H9 (cell line): Measurements from ENCODE around the gene GFRA1. TPM values are rescaled to one million over a fixed set of nuclear protein-coding genes. Genes with fewer than 3 reads are reported as not detected.

Source experiments
- DNase-seq: peaks from one replicate; pipeline ENCODE4 v3.0.0-alpha.2; 2017
- H2AFZ ChIP-seq: one replicate; pipeline ENCODE4 v1.6.1; 2013; ENCODE audit warnings: mild to moderate bottlenecking, low read length, control low read depth, moderate library complexity
- H2AK5ac ChIP-seq: 2 replicates; pipeline ENCODE4 v1.6.1; 2013; ENCODE audit warnings: low read length, control low read depth, mixed read lengths; ENCODE audit not compliant: insufficient read length
- H2BK120ac ChIP-seq: one replicate; pipeline ENCODE4 v1.6.1; 2013; ENCODE audit warnings: low read depth, mild to moderate bottlenecking, low read length, control low read depth, inconsistent platforms; ENCODE audit not compliant: poor library complexity, severe bottlenecking
- H2BK12ac ChIP-seq: 2 replicates; pipeline ENCODE4 v1.6.1; 2013; ENCODE audit warnings: low read length, control low read depth, mixed read lengths, low read depth; ENCODE audit not compliant: insufficient read length
- H2BK15ac ChIP-seq: 2 replicates; pipeline ENCODE4 v1.6.1; 2013; ENCODE audit warnings: low read depth, low read length, control low read depth
- H2BK20ac ChIP-seq: one replicate; pipeline ENCODE4 v1.6.1; 2013; ENCODE audit warnings: low read depth, mild to moderate bottlenecking, low read length, control low read depth, inconsistent platforms; ENCODE audit not compliant: poor library complexity, severe bottlenecking
- H2BK5ac ChIP-seq: 2 replicates; pipeline ENCODE4 v1.6.1; 2013; ENCODE audit warnings: low read length, control low read depth, mixed read lengths; ENCODE audit not compliant: insufficient read length
- H3K14ac ChIP-seq: 2 replicates; pipeline ENCODE4 v1.6.1; 2013; ENCODE audit warnings: low read length, control low read depth; ENCODE audit not compliant: insufficient read depth
- H3K18ac ChIP-seq: 2 replicates; pipeline ENCODE4 v1.6.1; 2013; ENCODE audit warnings: low read depth, mild to moderate bottlenecking, mixed read lengths, low read length, control low read depth; ENCODE audit not compliant: insufficient read length
- H3K23ac ChIP-seq: 2 replicates; pipeline ENCODE4 v1.6.1; 2013; ENCODE audit warnings: low read length, control low read depth, mixed read lengths, low read depth; ENCODE audit not compliant: insufficient read length
- H3K23me2 ChIP-seq: 2 replicates; pipeline ENCODE4 v1.6.1; 2013; ENCODE audit warnings: low read depth, mild to moderate bottlenecking, mixed read lengths, low read length, control low read depth; ENCODE audit not compliant: insufficient read length, poor library complexity, severe bottlenecking
- H3K27ac ChIP-seq: 2 replicates; pipeline ENCODE4 v1.5.1; 2013; ENCODE audit warnings: low read length, control low read depth, mixed read lengths, low read depth; ENCODE audit not compliant: insufficient read length
- H3K27me3 ChIP-seq: 2 replicates; pipeline ENCODE4 v1.6.1; 2013; ENCODE audit warnings: low read length, control low read depth, inconsistent platforms; ENCODE audit not compliant: insufficient read depth
- H3K4ac ChIP-seq: 2 replicates; pipeline ENCODE4 v1.6.1; 2013; ENCODE audit warnings: low read depth, mild to moderate bottlenecking, control low read depth, inconsistent platforms, low read length, moderate library complexity
- H3K4me1 ChIP-seq: 2 replicates; pipeline ENCODE4 v1.6.1; 2013; ENCODE audit warnings: low read length, control low read depth, inconsistent platforms; ENCODE audit not compliant: insufficient read depth
- H3K4me2 ChIP-seq: 2 replicates; pipeline ENCODE4 v1.6.1; 2013; ENCODE audit warnings: low read length, control low read depth, mixed read lengths; ENCODE audit not compliant: insufficient read length, insufficient read depth
- H3K56ac ChIP-seq: 2 replicates; pipeline ENCODE4 v1.6.1; 2013; ENCODE audit warnings: low read depth, mild to moderate bottlenecking, mixed read lengths, low read length, control low read depth; ENCODE audit not compliant: insufficient read length
- H3K79me1 ChIP-seq: 2 replicates; pipeline ENCODE4 v1.6.1; 2013; ENCODE audit warnings: low read depth, mild to moderate bottlenecking, moderate library complexity, low read length, control low read depth, inconsistent platforms; ENCODE audit not compliant: insufficient read depth, poor library complexity, severe bottlenecking
- H3K79me2 ChIP-seq: 2 replicates; pipeline ENCODE4 v1.6.1; 2013; ENCODE audit warnings: low read length, control low read depth, inconsistent platforms; ENCODE audit not compliant: insufficient read depth
- H3K9ac ChIP-seq: 2 replicates; pipeline ENCODE4 v1.6.1; 2013; ENCODE audit warnings: low read length, control low read depth, mixed read lengths; ENCODE audit not compliant: insufficient read length; ENCODE audit errors: extremely low read depth
- H3K9me3 ChIP-seq: one replicate; pipeline ENCODE4 v1.6.1; 2013; ENCODE audit warnings: low read depth, low read length, inconsistent platforms; ENCODE audit not compliant: control insufficient read depth
- H3T11ph ChIP-seq: one replicate; pipeline ENCODE4 v1.6.1; 2013; ENCODE audit warnings: mild to moderate bottlenecking, low read length, control low read depth, inconsistent platforms
- H4K20me1 ChIP-seq: one replicate; pipeline ENCODE4 v1.6.1; 2013; ENCODE audit not compliant: control insufficient read depth, insufficient read length, insufficient read depth
- H4K5ac ChIP-seq: 2 replicates; pipeline ENCODE4 v1.6.1; 2013; ENCODE audit warnings: low read depth, mild to moderate bottlenecking, mixed read lengths, low read length, control low read depth; ENCODE audit not compliant: insufficient read length
- H4K8ac ChIP-seq: replicated peaks from 2 replicates; pipeline ENCODE4 v1.6.1; 2013; ENCODE audit warnings: low read length, control low read depth, mixed read lengths, low read depth; ENCODE audit not compliant: insufficient read length
- H4K91ac ChIP-seq: 2 replicates; pipeline ENCODE4 v1.6.1; 2013; ENCODE audit warnings: low read depth, mild to moderate bottlenecking, moderate library complexity, mixed read lengths, low read length, control low read depth; ENCODE audit not compliant: insufficient read length
- H3K27ac Mint-ChIP-seq, 3 experiments: 2 replicates in 2 of 3; 3 replicates in 1 of 3; pipeline ENCODE4 v1.8.0; 2020 to 2021; ENCODE audit warnings: mixed read lengths in 3 of 3, mild to moderate bottlenecking in 1 of 3, moderate library complexity in 1 of 3
- H3K27me3 Mint-ChIP-seq: 2 replicates; pipeline ENCODE4 v1.8.0; 2021; ENCODE audit warnings: low read depth, mild to moderate bottlenecking, moderate library complexity, mixed read lengths
- H3K36me3 Mint-ChIP-seq, 3 experiments: 2 replicates in 2 of 3; 3 replicates in 1 of 3; pipeline ENCODE4 v1.8.0; 2020 to 2021; ENCODE audit warnings: low read depth in 3 of 3, mixed read lengths in 3 of 3; ENCODE audit not compliant: insufficient read depth in 1 of 3
- H3K4me1 Mint-ChIP-seq, 2 experiments: 2 replicates each; pipeline ENCODE4 v1.8.0; 2020; ENCODE audit warnings: mixed read lengths in 2 of 2
- H3K4me3 Mint-ChIP-seq, 2 experiments: 2 replicates in 1 of 2; 3 replicates in 1 of 2; pipeline ENCODE4 v1.8.0; 2020 to 2021; ENCODE audit warnings: mild to moderate bottlenecking in 2 of 2, mixed read lengths in 2 of 2, moderate library complexity in 1 of 2
- H3K9me3 Mint-ChIP-seq, 2 experiments: 2 replicates in 1 of 2; 3 replicates in 1 of 2; pipeline ENCODE4 v1.8.0; 2020; ENCODE audit warnings: mild to moderate bottlenecking in 2 of 2, mixed read lengths in 2 of 2, moderate library complexity in 1 of 2
- WGBS: extraction: QIAGEN DNeasy Blood & Tissue Kit; methylation state at CpG from one replicate; pipeline ENCODE4 v1.1.7; 2013; ENCODE audit warnings: missing lambda C conversion rate, low lambda C conversion rate, mixed read lengths; ENCODE audit not compliant: insufficient read length; ENCODE audit errors: extremely low coverage; 5-methylcytosine and 5-hydroxymethylcytosine counted together
- total RNA-seq: library from RNA; stranded (reverse); gene quantifications from 2 replicates; pipeline ENCODE4 v1.2.1, GENCODE V29; 2021
- TF ChIP-seq, protein P1 (sequence below): fragments of 200-600 bp; sonication (generic); conservative IDR thresholded peaks from 3 replicates; pipeline ENCODE4 v1.8.0; 2021; ENCODE audit warnings: antibody characterized with exemption, mild to moderate bottlenecking

GFRA1 gene
- total RNA-seq, 1 experiment from 2014 or later: 0.24 TPM

DNA sequence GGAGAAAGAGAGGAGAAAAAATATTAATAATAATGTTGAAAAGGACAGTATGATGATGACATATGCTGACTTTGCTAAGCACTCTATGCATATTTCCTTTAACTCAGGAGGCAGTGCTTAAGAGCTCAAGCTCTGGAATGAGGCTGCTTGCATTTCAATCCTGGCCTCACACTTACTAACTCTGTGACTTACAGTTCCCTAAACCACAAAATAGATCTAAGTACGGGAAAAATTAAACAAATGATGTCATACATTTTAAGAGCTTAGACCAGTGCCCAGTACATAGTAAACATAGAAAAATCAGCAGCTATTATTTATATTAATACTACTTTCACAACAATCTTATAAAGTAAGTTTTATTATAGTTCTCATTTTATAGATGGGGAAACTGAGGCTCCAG, 61.3 kb downstream of the GFRA1 start:
- Histone ChIP-seq H3K9ac (no peak overlapping the region), H4K91ac (no peak overlapping the region), H3K14ac (no peak overlapping the region), H2AK5ac (no peak overlapping the region), H3K79me1 (no peaks in the 10 kb centered on the region), H2BK20ac (no peak overlapping the region), H3K9me3 (no peaks in the 10 kb centered on the region), H3K4me1 (no peaks in the 10 kb centered on the region), H3K23me2 (no peaks in the 10 kb centered on the region), H3K27me3 (no peaks in the 10 kb centered on the region), H3K79me2 (no peaks in the 10 kb centered on the region), H3K27ac (no peak overlapping the region), H3K4ac (no peak overlapping the region), H4K20me1 (no peaks in the 10 kb centered on the region), H4K5ac (no peak overlapping the region), H2BK120ac (no peak overlapping the region), H3K18ac (no peak overlapping the region), H2BK12ac (no peak overlapping the region), H2BK5ac (no peak overlapping the region), H3T11ph (no peak overlapping the region), H2AFZ (no peak overlapping the region), H2BK15ac (no peak overlapping the region), H3K56ac (no peak overlapping the region), H3K4me2 (no peak overlapping the region), H3K23ac (no peak overlapping the region), H4K8ac (no peak overlapping the region)
- no peak overlapping the region for H3K27ac Mint-ChIP-seq
- no peaks in the 10 kb centered on the region for H3K36me3 Mint-ChIP-seq
- peaks cover 3 to 9% of the 10 kb centered on the region in 2 experiments for H3K4me1 Mint-ChIP-seq
- H3K4me3 Mint-ChIP-seq: no peak overlapping the region
- TF ChIP-seq, protein P1, sequence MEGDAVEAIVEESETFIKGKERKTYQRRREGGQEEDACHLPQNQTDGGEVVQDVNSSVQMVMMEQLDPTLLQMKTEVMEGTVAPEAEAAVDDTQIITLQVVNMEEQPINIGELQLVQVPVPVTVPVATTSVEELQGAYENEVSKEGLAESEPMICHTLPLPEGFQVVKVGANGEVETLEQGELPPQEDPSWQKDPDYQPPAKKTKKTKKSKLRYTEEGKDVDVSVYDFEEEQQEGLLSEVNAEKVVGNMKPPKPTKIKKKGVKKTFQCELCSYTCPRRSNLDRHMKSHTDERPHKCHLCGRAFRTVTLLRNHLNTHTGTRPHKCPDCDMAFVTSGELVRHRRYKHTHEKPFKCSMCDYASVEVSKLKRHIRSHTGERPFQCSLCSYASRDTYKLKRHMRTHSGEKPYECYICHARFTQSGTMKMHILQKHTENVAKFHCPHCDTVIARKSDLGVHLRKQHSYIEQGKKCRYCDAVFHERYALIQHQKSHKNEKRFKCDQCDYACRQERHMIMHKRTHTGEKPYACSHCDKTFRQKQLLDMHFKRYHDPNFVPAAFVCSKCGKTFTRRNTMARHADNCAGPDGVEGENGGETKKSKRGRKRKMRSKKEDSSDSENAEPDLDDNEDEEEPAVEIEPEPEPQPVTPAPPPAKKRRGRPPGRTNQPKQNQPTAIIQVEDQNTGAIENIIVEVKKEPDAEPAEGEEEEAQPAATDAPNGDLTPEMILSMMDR: no peak
- no peak for DNase-seq
- WGBS: no CpG with 5 or more reads among the region's 1 CpG
- H3K9me3 Mint-ChIP-seq: no peaks in the 10 kb centered on the region
- peaks cover 3% of the 10 kb centered on the region for H3K27me3 Mint-ChIP-seq
